Vagina (tissue), 2 donors: ENCODE measurements around the gene FBXO8.

ENCODE experiments used
- POLR2A ChIP-seq, 2 donors: fragments of 450-650 bp; IDR thresholded peaks; one replicate each; pipeline ENCODE4 v1.6.1; 2017; ENCODE audit warnings: antibody characterized with exemption in 2 of 2, mild to moderate bottlenecking in 2 of 2, moderate library complexity in 2 of 2
- POLR2AphosphoS5 ChIP-seq, 2 donors: sonication (generic); formaldehyde crosslinking; IDR thresholded peaks; one replicate each; pipeline ENCODE4 v1.9.0; 2017; ENCODE audit warnings: antibody characterized with exemption in 2 of 2, mild to moderate bottlenecking in 2 of 2, low read depth in 1 of 2; ENCODE audit not compliant: insufficient read depth in 1 of 2
- TF ChIP-seq, protein P1 (sequence below), 3 experiments: fragments of 450-650 bp in 2 of 3; fragments of 200-600 bp in 1 of 3; sonication (generic) in 1 of 3; IDR thresholded peaks; one replicate each; pipeline ENCODE4 v1.5.1; 2017 to 2019; ENCODE audit warnings: antibody characterized with exemption in 3 of 3, mild to moderate bottlenecking in 2 of 3, moderate library complexity in 2 of 3

GRCh38 chr4:174277433-174277832, 6.0 kb downstream of the FBXO8 start:
- TF ChIP-seq POLR2A (IDR thresholded peaks at IDR 0.05), result no peak
- TF ChIP-seq, protein P1, sequence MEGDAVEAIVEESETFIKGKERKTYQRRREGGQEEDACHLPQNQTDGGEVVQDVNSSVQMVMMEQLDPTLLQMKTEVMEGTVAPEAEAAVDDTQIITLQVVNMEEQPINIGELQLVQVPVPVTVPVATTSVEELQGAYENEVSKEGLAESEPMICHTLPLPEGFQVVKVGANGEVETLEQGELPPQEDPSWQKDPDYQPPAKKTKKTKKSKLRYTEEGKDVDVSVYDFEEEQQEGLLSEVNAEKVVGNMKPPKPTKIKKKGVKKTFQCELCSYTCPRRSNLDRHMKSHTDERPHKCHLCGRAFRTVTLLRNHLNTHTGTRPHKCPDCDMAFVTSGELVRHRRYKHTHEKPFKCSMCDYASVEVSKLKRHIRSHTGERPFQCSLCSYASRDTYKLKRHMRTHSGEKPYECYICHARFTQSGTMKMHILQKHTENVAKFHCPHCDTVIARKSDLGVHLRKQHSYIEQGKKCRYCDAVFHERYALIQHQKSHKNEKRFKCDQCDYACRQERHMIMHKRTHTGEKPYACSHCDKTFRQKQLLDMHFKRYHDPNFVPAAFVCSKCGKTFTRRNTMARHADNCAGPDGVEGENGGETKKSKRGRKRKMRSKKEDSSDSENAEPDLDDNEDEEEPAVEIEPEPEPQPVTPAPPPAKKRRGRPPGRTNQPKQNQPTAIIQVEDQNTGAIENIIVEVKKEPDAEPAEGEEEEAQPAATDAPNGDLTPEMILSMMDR (IDR thresholded peaks at IDR 0.05), result no peak
- no peak for TF ChIP-seq POLR2AphosphoS5 (IDR thresholded peaks at IDR 0.05; ENCODE audit: insufficient read depth in 1 of 2, low read depth in 1 of 2)
